Large intestine (tissue), 3 donors: Measurements from ENCODE around the gene SEC16A. TPM values are rescaled to one million over a fixed set of nuclear protein-coding genes. Genes with fewer than 3 reads are reported as not detected.

ENCODE experiments used
- DNase-seq, 2 donors: peaks; one replicate each; pipeline versions ENCODE4 v3.0.0 to v3.0.0-alpha.2; 2013
- H3K27ac ChIP-seq: one replicate; pipeline ENCODE4 v1.5.1; 2013; ENCODE audit warnings: low read length
- H3K27me3 ChIP-seq: 2 replicates; pipeline ENCODE4 v1.6.1; 2013; ENCODE audit warnings: low read length; ENCODE audit not compliant: control insufficient read depth, insufficient read depth
- H3K36me3 ChIP-seq: 2 replicates; pipeline ENCODE4 v1.6.1; 2013; ENCODE audit warnings: low read length; ENCODE audit not compliant: control insufficient read depth, insufficient read depth
- H3K4me1 ChIP-seq: one replicate; pipeline ENCODE4 v1.6.1; 2013; ENCODE audit warnings: low read length; ENCODE audit not compliant: control insufficient read depth, insufficient read depth
- H3K4me3 ChIP-seq: one replicate; pipeline ENCODE4 v1.5.1; 2013; ENCODE audit warnings: low read length
- H3K9me3 ChIP-seq: one replicate; pipeline ENCODE4 v1.6.1; 2013; ENCODE audit warnings: mild to moderate bottlenecking, low read depth, low read length, moderate library complexity; ENCODE audit not compliant: control insufficient read depth
- WGBS: methylation state at CpG from one replicate; pipeline ENCODE4 v1.1.5; 2013; ENCODE audit warnings: low lambda C conversion rate; ENCODE audit not compliant: insufficient coverage; 5-methylcytosine and 5-hydroxymethylcytosine counted together
- polyA plus RNA-seq: library from polyadenylated mRNA; unstranded; fragments of 120-200 nt; gene quantifications from one replicate; pipeline ENCODE4 v1.2.1, GENCODE V29; 2013

Gene SEC16A
- polyA plus RNA-seq, 1 donor = 51.4 TPM

GRCh38 chr9:136401173-136401922 is 81.5 kb downstream of the SEC16A start:
- Histone ChIP-seq H3K4me1 (peaks cover 17% of the 10 kb centered on the region), H3K4me3 (no peak overlapping the region), H3K27ac (no peak overlapping the region), H3K36me3 (peaks cover 58% of the 10 kb centered on the region), H3K9me3 (peaks cover 4% of the 10 kb centered on the region), H3K27me3 (no peaks in the 10 kb centered on the region)
- no CpG with 5 or more reads among the region's 18 CpGs for WGBS
- no peak for DNase-seq

GRCh38 chr9:136400038-136400834 is 82.6 kb downstream of the SEC16A start, which contains the start of gene SNAPC4:
TSS of gene SNAPC4 (minus strand) at chr9:136400170. CDS start at chr9:136398428, 1,742 bp downstream.
- Histone ChIP-seq H3K27ac (peak within 1 kb of the TSS; percentile 42), H3K36me3 (peaks cover 61% of the 10 kb centered on the region), H3K4me3 (peak within 1 kb of the TSS; percentile 80), H3K4me1 (peaks cover 17% of the 10 kb centered on the region), H3K9me3 (peaks cover 4% of the 10 kb centered on the region), H3K27me3 (no peaks in the 10 kb centered on the region)
- WGBS = no CpG with 5 or more reads among the region's 71 CpGs
- peak; percentile 87 to 91 for DNase-seq

GRCh38 chr9:136399176-136400037 is 83.4 kb downstream of the SEC16A start:
- Histone ChIP-seq H3K4me1 (peaks cover 17% of the 10 kb centered on the region), H3K36me3 (peaks cover 61% of the 10 kb centered on the region), H3K27ac (peak overlapping the region; percentile 42), H3K4me3 (peak overlapping the region; percentile 80), H3K9me3 (peaks cover 4% of the 10 kb centered on the region), H3K27me3 (no peaks in the 10 kb centered on the region)
- DNase-seq = peak; percentile 45 to 70
- WGBS = no CpG with 5 or more reads among the region's 67 CpGs

- Histone ChIP-seq H3K36me3 (peaks cover 62% of the 10 kb centered on the region), H3K4me3 (no peak overlapping the region)
Observed at GRCh38 chr9:136398286-136398685, 84.6 kb downstream of the SEC16A start.

GRCh38 chr9:136397643-136398042 is 85.2 kb downstream of the SEC16A start:
- no peak for DNase-seq
- no peak overlapping the region for H3K27ac ChIP-seq
- no CpG with 5 or more reads among the region's 6 CpGs for WGBS
- peaks cover 4% of the 10 kb centered on the region for H3K9me3 ChIP-seq
- H3K4me1 ChIP-seq = peaks cover 17% of the 10 kb centered on the region
- no peak overlapping the region for H3K4me3 ChIP-seq
- peaks cover 67% of the 10 kb centered on the region for H3K36me3 ChIP-seq
- H3K27me3 ChIP-seq = no peaks in the 10 kb centered on the region

More at GRCh38 chr9:136398286-136398685, 84.6 kb downstream of the SEC16A start:
- Histone ChIP-seq H3K4me1 (peaks cover 17% of the 10 kb centered on the region), H3K27ac (no peak overlapping the region), H3K27me3 (no peaks in the 10 kb centered on the region), H3K9me3 (peaks cover 4% of the 10 kb centered on the region)
- no peak for DNase-seq
- WGBS = no CpG with 5 or more reads among the region's 12 CpGs

GRCh38 chr9:136396219-136396515 is 86.7 kb downstream of the SEC16A start:
- H3K27ac ChIP-seq = no peak overlapping the region

GRCh38 chr9:136395345-136396218 is 87.3 kb downstream of the SEC16A start:
- Histone ChIP-seq H3K4me3 (no peak overlapping the region), H3K27ac (no peak overlapping the region), H3K9me3 (peaks cover 4% of the 10 kb centered on the region), H3K4me1 (peaks cover 16% of the 10 kb centered on the region), H3K36me3 (peaks cover 70% of the 10 kb centered on the region), H3K27me3 (no peaks in the 10 kb centered on the region)
- no peak for DNase-seq
- no CpG with 5 or more reads among the region's 26 CpGs for WGBS

More at GRCh38 chr9:136396219-136396515, 86.7 kb downstream of the SEC16A start:
- no peak overlapping the region for H3K4me3 ChIP-seq
- H3K27me3 ChIP-seq = no peaks in the 10 kb centered on the region
- WGBS = no CpG with 5 or more reads among the region's 4 CpGs
- peaks cover 17% of the 10 kb centered on the region for H3K4me1 ChIP-seq
- peaks cover 68% of the 10 kb centered on the region for H3K36me3 ChIP-seq
- peaks cover 4% of the 10 kb centered on the region for H3K9me3 ChIP-seq
- DNase-seq = no peak

- no peak for DNase-seq
- Histone ChIP-seq H3K27me3 (no peaks in the 10 kb centered on the region), H3K4me1 (peaks cover 12% of the 10 kb centered on the region), H3K4me3 (no peak overlapping the region), H3K27ac (no peak overlapping the region), H3K36me3 (peaks cover 72% of the 10 kb centered on the region), H3K9me3 (peaks cover 4% of the 10 kb centered on the region)
- no CpG with 5 or more reads among the region's 13 CpGs for WGBS
Observed at GRCh38 chr9:136395020-136395340, 87.9 kb downstream of the SEC16A start.

GRCh38 chr9:136394312-136395019 is 88.4 kb downstream of the SEC16A start:
- no peak for DNase-seq
- Histone ChIP-seq H3K4me3 (no peak overlapping the region), H3K27me3 (no peaks in the 10 kb centered on the region), H3K27ac (no peak overlapping the region), H3K4me1 (peaks cover 12% of the 10 kb centered on the region), H3K9me3 (peaks cover 3% of the 10 kb centered on the region), H3K36me3 (peaks cover 77% of the 10 kb centered on the region)
- WGBS = no CpG with 5 or more reads among the region's 21 CpGs
